ENCODE data around the gene ESPN. TPM values are rescaled to one million over a fixed set of nuclear protein-coding genes. Genes with fewer than 3 reads are reported as not detected.
A peak's percentile ranks its signal among the peaks of the same experiment; 100 is the strongest.
"Not testable (repeated sequence)": the region's sequence is repeated elsewhere in the genome, so short reads cannot be mapped to it uniquely, and the experiment has no call there.

The ESPN gene
- total RNA-seq, 1 experiment from 2014 or later = 8.5 TPM

GRCh38 chr1:6448749-6449631 is 24.4 kb downstream of the ESPN start:
- CTCF ChIA-PET = interaction anchor here (0.6 kb wide), 3 partner anchors 15 to 197 kb away, joined by 3 to 7 read pairs (median 3); no protein-coding TSS in a partner anchor
- no peaks in the 10 kb centered on the region for H3K9me3 ChIP-seq (ENCODE audit: control insufficient read depth, insufficient read depth, low read depth, low read length)
- H3K36me3 ChIP-seq (ENCODE audit: control insufficient read depth, insufficient read depth, low read length) = no peaks in the 10 kb centered on the region
- DNase-seq (ENCODE audit: low read depth, low spot score) (no peak), ATAC-seq (peak; percentile 68)
- H3K27me3 ChIP-seq (ENCODE audit: control insufficient read depth, insufficient read depth, low read length) = no peaks in the 10 kb centered on the region
- no peak overlapping the region for H3K27ac ChIP-seq (ENCODE audit: low read length)
- POLR2A ChIA-PET = interaction anchor here (0.7 kb wide), 1 partner anchor 55 kb away, joined by 3 read pairs; no protein-coding TSS in a partner anchor
- no peaks in the 10 kb centered on the region for H3K4me1 ChIP-seq (ENCODE audit: control insufficient read depth, insufficient read depth, low read length)
- TF ChIP-seq CTCF (IDR thresholded peaks at IDR 0.05) (peak; percentile 35; the same call in 1 of the 2 replicates), TCF7L2 (IDR thresholded peaks at IDR 0.05; ENCODE audit: low read depth, low read length) (no peak)
- in situ Hi-C loops (cut with HindIII; ENCODE audit: low pct_unique_long_range_greater_than_20kb, low sequenced_read_pairs) = no loop called here
- peak overlapping the region; percentile 8 to 14; a peak in 1 of 4 replicates for H3K4me3 ChIP-seq (ENCODE audit: low read depth in 2 of 2, low read length in 2 of 2)
- no TSS peak for BruUV-seq (replicated peaks)
- intact Hi-C loops (cut with micrococcal nuclease; ENCODE audit: unreplicated experiment) = no loop called here

- BruUV-seq (replicated peaks) = no TSS peak
- ChIA-PET POLR2A (no interaction called here), CTCF (interaction anchor here (0.6 kb wide), 1 partner anchor 198 kb away, joined by 3 read pairs; no protein-coding TSS in a partner anchor)
- Histone ChIP-seq H3K9me3 (ENCODE audit: control insufficient read depth, insufficient read depth, low read depth, low read length) (no peaks in the 10 kb centered on the region), H3K27me3 (ENCODE audit: control insufficient read depth, insufficient read depth, low read length) (no peaks in the 10 kb centered on the region), H3K4me1 (ENCODE audit: control insufficient read depth, insufficient read depth, low read length) (no peaks in the 10 kb centered on the region), H3K27ac (ENCODE audit: low read length) (no peak overlapping the region), H3K36me3 (ENCODE audit: control insufficient read depth, insufficient read depth, low read length) (no peaks in the 10 kb centered on the region), H3K4me3 (ENCODE audit: low read depth in 2 of 2, low read length in 2 of 2) (no peak overlapping the region)
- no peak for TF ChIP-seq REST (IDR thresholded peaks at IDR 0.05; ENCODE audit: insufficient read depth in 1 of 2, low read depth in 2 of 2, low read length in 1 of 2)
- no peak for TF ChIP-seq CTCF (IDR thresholded peaks at IDR 0.05)
- no peak for TF ChIP-seq SIN3A (IDR thresholded peaks at IDR 0.05; ENCODE audit: borderline replicate concordance, insufficient read depth, low read depth, low read length)
- TF ChIP-seq TCF7L2 (IDR thresholded peaks at IDR 0.05; ENCODE audit: low read depth, low read length) = no peak
- TF ChIP-seq POLR2AphosphoS5 (IDR thresholded peaks at IDR 0.05; ENCODE audit: low read depth, low read length) = no peak
- intact Hi-C loops (cut with micrococcal nuclease; ENCODE audit: unreplicated experiment) = no loop called here
- no peak for ATAC-seq
- no peak for DNase-seq (ENCODE audit: low read depth, low spot score)
- in situ Hi-C loops (cut with HindIII; ENCODE audit: low pct_unique_long_range_greater_than_20kb, low sequenced_read_pairs) = no loop called here
These were observed 25.5 kb downstream of the ESPN start for GRCh38 chr1:6450005-6450450.

- DNase-seq (ENCODE audit: low read depth, low spot score); CTCF ChIA-PET; H3K4me3 ChIP-seq (ENCODE audit: low read depth in 2 of 2, low read length in 2 of 2); H3K27ac ChIP-seq (ENCODE audit: low read length); H3K9me3 ChIP-seq (ENCODE audit: control insufficient read depth, insufficient read depth, low read depth, low read length); H3K36me3 ChIP-seq (ENCODE audit: control insufficient read depth, insufficient read depth, low read length); H3K27me3 ChIP-seq (ENCODE audit: control insufficient read depth, insufficient read depth, low read length); H3K4me1 ChIP-seq (ENCODE audit: control insufficient read depth, insufficient read depth, low read length); BruUV-seq (replicated peaks); ATAC-seq; intact Hi-C loops (cut with micrococcal nuclease; ENCODE audit: unreplicated experiment); in situ Hi-C loops (cut with HindIII; ENCODE audit: low pct_unique_long_range_greater_than_20kb, low sequenced_read_pairs): not testable (repeated sequence)
- POLR2A ChIA-PET = interaction anchor here (0.6 kb wide), 1 partner anchor 103 kb away, joined by 3 read pairs; no protein-coding TSS in a partner anchor
These were observed 25.9 kb downstream of the ESPN start for GRCh38 chr1:6450486-6450885.

Measured in Panc1 (cell line).